Measurements from ENCODE around the gene XXYLT1.
"Not testable (repeated sequence)": the region's sequence is repeated elsewhere in the genome, so short reads cannot be mapped to it uniquely, and the experiment has no call there.

XXYLT1 gene

GRCh38 chr3:195226445-195226844 is 44.5 kb downstream of the XXYLT1 start:
- DNase-seq: no peak

DNA sequence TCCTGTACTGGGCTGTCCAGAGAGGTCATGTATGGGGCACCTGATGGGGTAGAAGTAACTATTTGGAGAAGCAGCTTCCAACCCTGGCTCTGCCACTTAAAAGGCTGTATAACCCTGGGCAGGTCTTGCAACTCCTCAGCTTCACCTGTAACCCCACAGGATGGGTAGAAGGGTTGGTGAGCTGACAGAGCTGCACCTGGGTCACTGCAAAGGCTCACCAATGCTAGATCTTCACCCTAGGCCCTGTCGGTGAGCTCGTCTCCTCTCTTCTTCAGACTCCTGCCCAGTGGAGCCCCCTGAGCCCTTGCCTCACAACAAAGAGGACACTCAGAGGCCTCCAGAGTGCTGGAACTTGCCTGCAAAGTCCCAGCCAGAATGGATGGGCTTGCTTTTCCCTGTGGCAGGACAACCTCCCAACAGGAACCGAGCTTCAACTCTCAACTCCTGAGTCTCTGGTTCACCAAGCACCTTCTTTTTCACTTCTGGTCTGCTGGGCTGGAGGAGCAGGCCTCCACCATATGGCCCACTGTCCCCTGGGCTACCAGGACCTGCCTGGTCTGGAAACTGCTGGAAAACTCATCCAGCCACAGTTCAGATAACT is 45.9 kb downstream of the XXYLT1 start:
- DNase-seq: no peak

DNA sequence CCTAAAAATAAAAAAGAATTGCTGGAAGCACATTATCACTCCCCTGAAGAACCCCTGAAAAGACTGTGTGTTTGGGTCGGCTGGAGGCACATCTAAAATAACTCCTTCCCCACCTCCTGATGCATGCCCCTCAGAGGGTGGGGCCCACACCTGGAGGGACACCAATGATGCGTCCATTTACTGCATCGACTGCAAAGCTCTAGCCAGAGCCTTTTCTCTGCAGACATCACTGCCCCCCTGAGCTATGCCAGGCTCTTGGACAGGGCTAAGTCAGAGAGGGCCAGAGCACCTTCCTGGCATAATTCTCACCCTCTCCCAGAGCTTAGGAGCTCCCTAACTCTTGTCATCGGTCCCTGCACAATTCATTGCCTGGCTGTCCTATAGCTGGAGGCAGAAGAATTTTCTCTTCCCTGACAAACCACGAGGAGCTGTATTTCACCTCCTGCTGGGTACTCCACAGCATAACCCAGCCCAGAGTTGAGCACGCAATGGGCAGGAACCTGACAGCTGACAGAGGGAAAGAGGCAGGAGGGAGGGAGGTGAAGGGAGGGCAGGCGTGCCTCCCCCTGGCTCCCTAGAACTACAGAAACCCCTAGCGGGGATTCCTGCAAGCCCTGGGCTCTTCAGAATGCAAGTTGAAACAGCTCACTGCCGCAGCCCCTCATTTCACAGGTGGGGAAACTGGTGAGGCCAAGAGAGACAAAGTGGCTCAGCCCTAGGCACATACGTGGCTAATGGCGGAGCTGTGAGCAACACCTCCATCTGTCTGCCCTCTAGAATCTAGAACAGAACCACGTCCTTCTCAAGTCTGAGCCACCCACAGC is 46.6 kb downstream of the XXYLT1 start:
- no peak for DNase-seq

GRCh38 chr3:195221876-195222617 is 48.9 kb downstream of the XXYLT1 start:
- no peak for DNase-seq

DNA sequence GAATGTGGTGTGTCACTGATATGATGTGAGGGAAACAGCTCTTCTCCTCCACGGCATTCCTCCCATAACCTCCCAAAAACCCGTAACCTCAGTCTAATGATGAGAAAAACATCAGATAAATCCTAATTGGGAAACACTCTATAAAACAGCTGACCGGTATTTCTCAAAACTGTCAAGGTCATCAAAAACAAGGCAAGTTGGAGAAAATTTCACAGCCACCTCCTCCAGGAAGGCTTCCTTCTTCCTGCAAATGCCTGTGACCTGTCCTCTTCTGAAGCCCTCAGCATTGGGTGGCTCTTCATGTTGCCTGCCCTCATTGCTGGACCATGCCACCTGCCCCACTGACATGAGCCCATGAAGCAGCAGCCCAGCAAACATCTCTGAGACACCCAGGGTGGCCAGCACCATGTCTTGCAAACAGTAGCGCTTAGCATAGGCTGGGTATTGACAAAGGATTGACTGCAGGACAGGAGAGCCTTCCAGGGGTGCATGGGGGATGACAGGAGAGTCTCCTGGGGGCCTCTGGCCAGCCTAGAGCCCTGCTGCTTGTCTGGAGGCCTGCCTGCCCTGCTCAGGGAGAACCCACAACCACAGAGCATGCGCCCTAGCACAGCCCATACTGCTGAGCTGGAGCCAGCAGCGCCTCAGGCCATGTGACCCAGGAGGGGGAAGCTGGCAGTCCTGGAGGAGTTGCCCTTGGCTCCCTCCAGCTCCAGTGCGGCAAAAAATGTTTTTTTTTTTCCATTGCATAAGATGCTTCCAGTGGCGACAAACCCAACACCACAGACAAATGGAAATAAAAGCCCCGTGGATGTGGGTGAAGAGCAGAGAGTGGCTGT is 49.7 kb downstream of the XXYLT1 start:
- no peak for DNase-seq

DNA sequence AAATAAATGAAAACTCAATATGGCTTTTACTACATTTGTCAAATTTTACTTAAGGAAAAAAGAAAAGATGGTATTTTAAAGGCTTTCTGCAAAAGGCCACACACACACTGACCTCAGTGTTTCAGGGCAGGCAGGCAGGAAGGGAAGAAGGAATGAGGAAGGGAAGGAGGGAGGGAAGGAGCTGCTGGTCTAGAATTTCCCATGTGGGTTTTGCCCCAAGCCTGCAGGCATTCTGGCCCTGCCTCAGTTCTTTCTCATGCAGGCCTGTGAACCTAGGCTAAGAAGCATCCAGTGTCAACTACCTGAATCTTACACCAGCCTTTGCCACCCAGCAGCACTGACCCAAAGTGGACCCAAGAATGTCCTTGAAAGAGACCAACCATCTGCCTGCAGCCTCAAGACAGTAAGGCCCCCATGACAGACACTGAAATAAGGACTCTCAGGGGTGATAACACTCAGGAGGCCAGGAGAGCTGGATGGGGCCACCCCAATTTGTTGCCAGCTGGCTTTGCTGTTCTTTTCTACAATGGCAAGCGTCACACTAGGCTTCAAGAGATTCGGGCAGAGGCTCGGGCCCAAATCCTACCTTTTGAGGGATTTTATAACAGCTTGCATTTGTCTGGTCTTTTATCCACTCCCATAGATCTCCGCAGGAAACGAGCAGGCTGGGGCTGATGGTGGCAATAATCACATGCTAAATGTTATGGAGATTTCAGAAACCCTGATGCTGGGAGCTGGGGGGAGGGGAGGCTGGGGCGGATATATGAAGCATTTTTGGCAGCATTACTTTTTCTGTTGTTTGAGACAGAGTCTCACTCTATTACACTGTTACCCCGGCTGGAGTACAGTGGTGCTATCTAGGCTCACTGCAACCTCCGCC is 51.4 kb downstream of the XXYLT1 start:
- no peak for DNase-seq

DNA sequence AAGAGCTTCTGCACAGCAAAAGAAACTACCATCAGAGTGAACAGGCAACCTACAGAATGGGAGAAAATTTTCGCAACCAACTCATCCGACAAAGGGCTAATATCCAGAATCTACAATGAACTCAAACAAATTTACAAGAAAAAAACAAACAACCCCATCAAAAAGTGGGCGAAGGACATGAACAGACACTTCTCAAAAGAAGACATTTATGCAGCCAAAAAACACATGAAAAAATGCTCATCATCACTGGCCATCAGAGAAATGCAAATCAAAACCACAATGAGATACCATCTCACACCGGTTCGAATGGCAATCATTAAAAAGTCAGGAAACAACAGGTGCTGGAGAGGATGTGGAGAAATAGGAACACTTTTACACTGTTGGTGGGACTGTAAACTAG is 52.6 kb downstream of the XXYLT1 start:
- DNase-seq: not testable (repeated sequence)

DNA sequence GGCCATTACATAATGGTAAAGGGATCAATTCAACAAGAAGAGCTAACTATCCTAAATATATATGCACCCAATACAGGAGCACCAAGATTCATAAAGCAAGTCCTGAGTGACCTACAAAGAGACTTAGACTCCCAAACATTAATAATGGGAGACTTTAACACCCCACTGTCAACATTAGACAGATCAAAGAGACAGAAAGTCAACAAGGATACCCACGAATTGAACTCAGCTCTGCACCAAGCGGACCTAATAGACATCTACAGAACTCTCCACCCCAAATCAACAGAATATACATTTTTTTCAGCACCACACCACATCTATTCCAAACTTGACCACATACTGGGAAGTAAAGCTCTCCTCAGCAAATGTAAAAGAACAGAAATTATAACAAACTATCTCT is 55.4 kb downstream of the XXYLT1 start:
- not testable (repeated sequence) for DNase-seq

DNA sequence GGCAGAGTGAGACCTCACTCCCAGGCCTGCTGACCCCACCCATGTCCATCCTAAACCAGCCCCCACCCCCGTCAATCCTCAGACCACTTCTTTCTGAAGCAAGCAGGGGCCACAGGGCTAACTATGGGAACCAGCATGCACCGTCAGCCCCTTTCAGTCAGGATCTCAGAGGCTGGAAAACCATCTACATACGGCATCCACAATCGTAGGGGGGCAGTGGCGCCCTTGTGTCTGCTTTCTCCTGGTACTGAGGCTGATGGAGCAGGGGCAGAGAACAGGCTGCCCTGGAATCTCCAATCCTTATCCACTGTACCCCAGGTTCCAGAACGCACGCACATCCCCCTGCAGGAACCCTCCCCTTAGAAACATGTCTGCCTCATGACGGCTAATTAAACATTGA is 56.6 kb downstream of the XXYLT1 start:
- no peak for DNase-seq

GRCh38 chr3:195213639-195214315 is 57.2 kb downstream of the XXYLT1 start:
- no peak for DNase-seq

- DNase-seq: no peak
Measured at GRCh38 chr3:195212749-195213375, 58.1 kb downstream of the XXYLT1 start.

DNA sequence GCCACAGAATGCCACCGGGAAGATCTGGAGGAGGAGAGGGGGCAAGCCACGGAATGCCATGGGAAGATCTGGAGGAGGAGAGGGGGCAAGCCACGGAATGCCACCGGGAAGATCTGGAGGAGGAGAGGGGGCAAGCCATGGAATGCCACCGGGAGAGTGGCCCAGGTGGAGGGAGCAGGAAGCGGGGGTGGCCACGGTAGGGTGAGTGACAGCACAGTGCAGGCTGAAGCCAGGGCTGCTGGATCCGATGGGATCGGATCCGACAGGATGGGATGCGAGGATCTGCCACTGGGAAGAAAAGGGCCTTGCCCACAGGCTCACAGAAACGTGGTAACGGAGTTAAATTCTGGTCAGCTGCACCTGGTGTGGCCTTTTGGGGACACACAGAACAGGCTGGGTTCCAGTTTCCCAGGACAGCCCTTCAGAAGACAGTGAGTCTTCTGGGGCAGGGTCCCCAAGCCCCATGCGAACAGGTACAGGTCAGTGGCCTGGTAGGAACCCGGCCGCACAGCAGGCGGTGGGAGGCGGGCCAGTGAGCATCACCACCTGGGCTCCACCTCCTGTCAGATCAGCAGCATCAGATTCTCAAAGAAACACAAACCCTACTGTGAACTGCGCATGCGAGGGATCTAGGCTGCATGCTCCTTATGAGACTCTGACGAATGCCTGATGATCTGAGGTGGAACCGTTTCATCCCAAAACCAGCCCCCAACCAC is 58.8 kb downstream of the XXYLT1 start:
- DNase-seq: no peak

- DNase-seq: peak; percentile 96
Measured at GRCh38 chr3:195210266-195210973, 60.5 kb downstream of the XXYLT1 start.

DNA sequence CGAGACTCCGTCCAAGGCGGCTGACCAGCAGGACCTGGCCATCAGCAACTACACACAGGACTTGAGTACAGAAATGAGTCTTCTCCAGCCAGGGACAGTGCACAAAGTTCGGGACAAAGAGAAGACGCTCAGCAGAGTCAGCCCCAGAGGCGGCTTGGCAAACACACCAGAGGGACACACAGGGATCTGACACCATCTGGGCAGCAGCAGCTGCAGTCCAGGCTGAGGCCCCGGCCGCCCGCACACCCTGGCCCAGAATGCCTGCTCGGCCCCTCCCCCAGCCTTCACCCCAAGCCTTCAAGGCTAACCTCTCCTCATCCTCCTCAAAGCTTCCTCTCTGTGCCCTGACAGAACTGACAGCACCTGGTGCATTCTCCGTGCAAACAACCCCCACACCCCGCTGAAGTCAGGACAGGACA is 61.1 kb downstream of the XXYLT1 start:
- no peak for DNase-seq

- no peak for DNase-seq
Measured at GRCh38 chr3:195209083-195209846, 61.7 kb downstream of the XXYLT1 start.

- DNase-seq: no peak
Measured at GRCh38 chr3:195208631-195209030, 62.3 kb downstream of the XXYLT1 start.

GRCh38 chr3:195208183-195208582 is 62.8 kb downstream of the XXYLT1 start:
- no peak for DNase-seq

DNA sequence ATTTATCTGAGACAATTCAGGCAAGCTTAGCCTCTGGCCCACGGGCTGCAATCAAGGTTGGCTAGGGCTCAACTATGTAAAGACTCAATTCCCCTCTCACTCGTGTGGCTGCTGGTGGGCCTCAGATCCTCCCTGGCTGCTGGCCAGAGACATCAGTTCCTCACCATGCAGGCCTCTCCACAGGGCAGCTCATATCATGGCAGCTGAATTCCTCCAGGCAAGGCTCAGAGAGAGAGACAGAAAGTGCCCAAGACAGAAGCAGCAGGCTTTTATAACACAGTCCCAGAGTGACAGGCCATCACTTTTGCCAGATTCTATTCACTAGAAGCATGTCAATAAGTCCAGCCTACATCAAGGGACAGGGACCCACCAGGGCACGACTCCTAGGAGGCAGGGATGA is 63.2 kb downstream of the XXYLT1 start:
- DNase-seq: peak; percentile 66

GRCh38 chr3:195207056-195207455 is 63.9 kb downstream of the XXYLT1 start:
- DNase-seq: no peak

Data from fibroblast of upper back skin (primary cell).